ENCODE results near the gene PRR36.

The PRR36 gene

DNA sequence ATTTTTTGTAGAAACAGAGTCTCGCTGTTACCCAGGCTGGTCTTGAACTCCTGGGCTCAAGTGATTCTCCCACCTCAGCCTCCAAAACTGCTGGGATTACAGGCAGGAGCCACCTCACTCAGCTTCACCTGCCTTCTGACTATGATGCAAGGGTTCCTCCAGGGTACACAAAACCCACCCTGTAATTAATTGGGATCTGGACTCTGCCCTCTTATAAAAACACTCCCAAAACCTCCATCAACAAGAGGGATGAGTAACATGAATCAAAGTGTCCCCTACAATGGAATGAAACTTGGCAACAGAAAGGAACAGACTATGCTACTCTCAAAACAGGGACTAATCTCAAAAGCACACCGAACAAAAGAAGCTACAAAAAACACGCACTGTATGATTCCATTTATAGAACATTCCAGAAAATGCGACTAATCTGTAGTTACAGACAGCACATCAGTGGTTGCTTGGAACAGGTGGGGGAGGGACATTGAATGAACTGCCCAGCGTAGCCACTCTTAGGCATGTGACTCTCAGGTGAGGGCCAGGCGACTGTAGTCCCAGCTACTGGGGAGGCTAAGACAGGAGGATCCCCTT lies 3.2 kb upstream of the PRR36 start:
- no peaks in the 10 kb centered on the region for H3K9me3 ChIP-seq (ENCODE audit: control insufficient read depth, insufficient read depth, low read length)
- H3K9ac ChIP-seq (ENCODE audit: low read depth, low read length), result no peak overlapping the region
- H3K4me1 ChIP-seq (ENCODE audit: insufficient read depth, low read length), result no peaks in the 10 kb centered on the region
- no peaks in the 10 kb centered on the region for H3K36me3 ChIP-seq (ENCODE audit: insufficient read depth, low read length)

DNA sequence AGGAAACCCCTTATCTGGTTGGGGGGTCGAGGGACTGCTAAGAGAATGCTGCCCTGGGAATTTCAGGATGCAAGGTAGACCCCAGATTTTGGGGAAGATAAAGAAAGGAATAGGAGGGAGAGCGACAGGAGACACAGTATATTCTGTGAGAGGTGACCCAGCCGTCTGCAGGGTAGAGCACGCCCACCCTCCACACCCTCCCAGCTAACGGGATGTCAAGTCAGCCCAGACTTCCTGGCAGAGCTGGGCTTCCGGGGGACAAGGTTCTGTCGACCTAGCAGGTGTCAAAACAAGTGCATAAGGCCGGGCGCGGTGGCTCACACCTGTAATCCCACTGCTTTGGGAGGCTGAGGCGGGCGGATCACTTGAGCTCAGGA lies 695 bp upstream of the PRR36 start:
- Histone ChIP-seq H3K9me3 (ENCODE audit: control insufficient read depth, insufficient read depth, low read length) (no peaks in the 10 kb centered on the region), H3K9ac (ENCODE audit: low read depth, low read length) (peak overlapping the region; percentile 52; the same call in 1 of the 2 replicates), H3K36me3 (ENCODE audit: insufficient read depth, low read length) (no peaks in the 10 kb centered on the region), H3K4me1 (ENCODE audit: insufficient read depth, low read length) (peaks cover 2% of the 10 kb centered on the region; the same call in 1 of the 2 replicates)

DNA sequence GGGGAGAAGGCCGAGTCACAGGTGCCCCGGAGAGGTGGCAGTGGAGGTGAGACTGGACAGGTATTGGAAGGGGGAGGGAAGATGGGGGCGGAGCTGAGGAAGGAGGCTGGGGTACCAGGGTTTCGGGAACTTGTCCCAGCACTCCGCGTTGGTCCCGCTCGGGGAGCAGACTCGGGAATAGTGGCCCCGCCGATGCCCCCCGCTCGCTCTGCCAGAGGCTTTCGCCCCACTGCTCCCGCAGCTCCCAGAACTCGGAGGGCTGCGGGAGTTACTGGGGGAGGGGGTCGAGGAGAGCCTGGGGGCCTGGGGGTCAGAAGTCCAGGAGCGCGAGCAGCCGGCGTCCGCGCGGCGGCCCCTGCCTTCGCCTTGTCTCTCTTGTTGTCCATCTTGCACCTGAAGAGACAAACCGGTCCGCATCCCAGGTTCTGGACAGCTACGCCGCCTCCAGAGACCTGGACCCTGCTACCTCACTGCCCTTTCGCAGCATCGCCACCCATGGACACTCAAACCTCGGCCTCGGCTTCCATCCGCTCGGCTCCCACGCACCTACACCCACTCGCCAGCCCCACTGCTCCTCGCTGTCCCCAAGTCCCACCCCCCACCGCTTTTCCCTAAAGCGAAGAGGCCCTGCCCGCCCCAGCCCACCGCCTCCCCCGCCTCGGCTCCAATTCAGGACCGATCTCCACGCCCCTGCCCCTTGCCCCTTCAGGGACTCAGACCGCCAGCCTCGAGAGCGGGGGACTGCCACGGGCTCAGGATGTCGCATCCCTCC lies 700 bp downstream of the PRR36 start:
- H3K9ac ChIP-seq (ENCODE audit: low read depth, low read length), result peak overlapping the region; percentile 52; the same call in 1 of the 2 replicates
- peaks cover 2% of the 10 kb centered on the region; the same call in 1 of the 2 replicates for H3K4me1 ChIP-seq (ENCODE audit: insufficient read depth, low read length)

DNA sequence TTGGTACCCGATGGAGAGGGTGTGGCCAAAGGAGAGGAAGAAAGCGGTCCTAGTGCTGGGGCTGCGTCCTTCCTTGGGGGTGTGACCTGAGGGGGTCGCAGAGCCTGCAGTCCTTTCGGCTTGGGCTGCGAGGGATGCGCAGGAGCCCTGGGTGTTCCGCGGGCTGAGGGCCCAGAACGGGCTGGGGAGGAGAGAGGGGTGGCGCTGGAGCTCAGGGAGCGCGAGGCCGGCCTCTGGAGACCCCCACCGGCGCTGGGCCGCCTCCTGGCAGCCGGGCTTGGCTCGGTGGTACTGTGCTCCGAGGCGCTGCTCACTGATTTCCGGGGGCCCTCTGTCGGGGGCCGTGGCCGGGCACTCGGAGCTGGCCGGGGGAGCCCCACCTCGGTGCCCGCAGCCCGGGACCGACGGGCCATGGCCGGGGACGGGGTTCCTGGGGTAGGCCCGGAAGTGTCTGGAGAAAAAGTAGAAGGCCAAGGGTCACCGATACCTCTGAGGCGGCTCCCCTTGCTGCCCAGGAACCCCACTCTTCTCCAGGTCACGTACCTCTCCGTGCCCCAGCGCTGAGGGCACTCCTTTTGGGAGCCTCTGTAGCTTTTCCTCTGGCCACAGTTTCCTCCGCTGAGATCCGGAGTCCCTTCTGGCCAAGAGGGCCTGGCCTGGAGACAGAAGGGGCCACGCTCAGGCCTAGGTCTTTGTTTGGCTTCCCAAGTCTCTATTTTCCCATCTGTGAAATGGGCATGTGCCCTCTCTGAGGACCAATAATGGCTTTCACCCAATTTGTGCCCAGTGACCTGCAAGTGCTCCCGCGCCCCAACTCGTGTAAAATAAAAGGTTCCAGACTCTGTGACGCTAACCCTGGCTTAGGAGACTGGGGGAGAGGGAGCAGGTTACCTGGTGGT lies 1.6 kb downstream of the PRR36 start:
- Histone ChIP-seq H3K9ac (ENCODE audit: low read depth, low read length) (peak overlapping the region; percentile 24; the same call in 1 of the 2 replicates), H3K4me1 (ENCODE audit: insufficient read depth, low read length) (peaks cover 2% of the 10 kb centered on the region; the same call in 1 of the 2 replicates), H3K36me3 (ENCODE audit: insufficient read depth, low read length) (no peaks in the 10 kb centered on the region), H3K9me3 (ENCODE audit: control insufficient read depth, insufficient read depth, low read length) (no peaks in the 10 kb centered on the region)

More for the DNA sequence above, 700 bp downstream of the PRR36 start:
- Histone ChIP-seq H3K9me3 (ENCODE audit: control insufficient read depth, insufficient read depth, low read length) (no peaks in the 10 kb centered on the region), H3K36me3 (ENCODE audit: insufficient read depth, low read length) (no peaks in the 10 kb centered on the region)

DNA sequence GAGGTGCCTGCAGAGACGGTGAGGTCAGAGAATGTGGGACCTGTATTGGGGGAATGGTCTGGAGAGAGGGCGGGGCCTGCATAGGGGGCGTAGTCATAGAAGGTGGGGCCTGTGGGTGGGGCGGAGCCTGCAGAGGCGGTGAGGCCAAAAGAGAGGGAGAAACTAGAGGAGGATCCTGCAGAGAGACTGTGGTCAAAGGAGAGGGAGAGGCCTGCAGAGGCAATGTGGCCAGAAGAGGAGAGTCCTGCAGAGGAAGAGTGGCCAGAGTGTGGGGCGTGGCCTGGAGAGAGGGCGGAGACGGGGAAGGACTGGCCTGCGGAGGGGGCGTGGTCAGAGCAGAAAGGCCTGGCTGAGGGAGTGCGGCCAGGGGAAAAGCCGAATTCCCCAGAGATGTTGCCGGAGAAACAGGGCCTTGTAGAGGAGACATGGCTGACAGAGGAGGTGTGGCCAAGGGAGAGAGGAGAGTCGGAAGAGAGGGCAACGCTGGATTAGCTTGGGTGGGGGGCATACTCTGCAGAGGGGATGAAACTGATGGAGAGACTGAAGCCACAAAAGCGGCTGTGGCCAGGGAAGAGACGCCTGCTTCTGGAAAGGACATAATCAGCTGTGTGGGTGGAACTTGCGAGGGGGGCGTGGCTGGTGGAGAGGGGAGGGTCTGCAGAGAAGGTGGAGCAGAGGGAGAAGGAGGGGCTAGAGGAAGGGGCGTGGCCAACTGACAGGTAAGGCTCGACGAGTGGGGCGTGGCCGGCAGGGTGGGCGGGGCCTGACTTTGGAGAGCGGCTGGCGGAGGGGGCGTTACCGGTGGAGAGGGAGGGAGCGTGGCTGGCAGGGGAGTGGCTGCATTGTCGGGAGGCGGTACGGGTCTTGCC lies 2.5 kb downstream of the PRR36 start:
- Histone ChIP-seq H3K9ac (ENCODE audit: low read depth, low read length) (peak overlapping the region; percentile 45; the same call in 1 of the 2 replicates), H3K36me3 (ENCODE audit: insufficient read depth, low read length) (no peaks in the 10 kb centered on the region), H3K9me3 (ENCODE audit: control insufficient read depth, insufficient read depth, low read length) (no peaks in the 10 kb centered on the region), H3K4me1 (ENCODE audit: insufficient read depth, low read length) (peaks cover 2% of the 10 kb centered on the region; the same call in 1 of the 2 replicates)

DNA sequence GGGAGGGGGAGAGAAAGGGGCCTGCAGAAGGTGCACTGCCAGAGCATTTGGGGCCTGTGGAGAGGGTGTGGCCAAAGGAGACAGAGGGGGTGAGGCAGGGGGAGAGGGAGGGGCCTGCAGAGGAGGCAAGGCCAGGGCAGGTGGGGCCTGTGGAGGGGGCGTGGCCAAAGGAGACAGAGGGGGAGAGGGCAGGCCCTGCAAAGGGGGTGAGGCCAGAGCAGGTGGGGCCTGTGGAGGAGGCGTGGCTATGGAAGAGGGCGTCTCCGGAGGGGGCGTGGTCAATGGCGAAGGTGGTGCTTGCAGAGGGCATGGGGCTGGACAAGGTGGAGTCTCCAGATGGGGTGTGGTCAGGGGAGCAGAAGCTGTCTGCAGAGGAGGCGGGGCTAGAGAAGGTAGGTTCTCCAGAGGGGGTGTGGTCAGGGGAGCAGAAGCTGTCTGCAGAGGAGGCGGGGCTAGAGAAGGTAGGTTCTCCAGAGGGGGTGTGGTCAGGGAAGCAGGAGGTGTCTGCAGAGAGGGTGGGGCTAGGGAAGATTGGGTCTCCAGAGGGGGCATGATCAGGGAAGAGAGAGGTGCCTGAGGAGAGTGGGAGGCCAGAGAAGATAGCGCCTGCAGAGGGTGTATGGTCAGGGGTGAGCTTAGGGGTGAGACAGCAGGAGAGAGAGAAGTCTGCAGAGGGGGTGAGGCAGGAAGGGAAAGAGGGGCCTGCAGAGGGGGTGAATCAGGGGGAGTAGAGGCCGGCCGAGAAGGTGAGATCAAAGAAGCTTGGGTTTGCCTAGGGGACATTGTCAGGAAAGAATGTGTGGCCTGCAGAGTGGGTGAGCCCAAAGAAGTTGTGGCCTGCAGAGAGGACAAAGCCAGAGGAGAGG lies 3.4 kb downstream of the PRR36 start:
- no peaks in the 10 kb centered on the region for H3K36me3 ChIP-seq (ENCODE audit: insufficient read depth, low read length)
- peak overlapping the region; percentile 45; the same call in 1 of the 2 replicates for H3K9ac ChIP-seq (ENCODE audit: low read depth, low read length)
- peaks cover 2% of the 10 kb centered on the region; the same call in 1 of the 2 replicates for H3K4me1 ChIP-seq (ENCODE audit: insufficient read depth, low read length)
- H3K9me3 ChIP-seq (ENCODE audit: control insufficient read depth, insufficient read depth, low read length), result no peaks in the 10 kb centered on the region

GRCh38 chr19:7869910-7870511 lies 4.2 kb downstream of the PRR36 start:
- no peaks in the 10 kb centered on the region for H3K9me3 ChIP-seq (ENCODE audit: control insufficient read depth, insufficient read depth, low read length)
- H3K4me1 ChIP-seq (ENCODE audit: insufficient read depth, low read length), result peaks cover 5% of the 10 kb centered on the region; the same call in 1 of the 2 replicates
- peak overlapping the region; percentile 56; the same call in 1 of the 2 replicates for H3K9ac ChIP-seq (ENCODE audit: low read depth, low read length)
- H3K36me3 ChIP-seq (ENCODE audit: insufficient read depth, low read length), result no peaks in the 10 kb centered on the region

GRCh38 chr19:7869453-7869909 lies 4.7 kb downstream of the PRR36 start:
- Histone ChIP-seq H3K36me3 (ENCODE audit: insufficient read depth, low read length) (no peaks in the 10 kb centered on the region), H3K4me1 (ENCODE audit: insufficient read depth, low read length) (peaks cover 5% of the 10 kb centered on the region; the same call in 1 of the 2 replicates), H3K9me3 (ENCODE audit: control insufficient read depth, insufficient read depth, low read length) (no peaks in the 10 kb centered on the region), H3K9ac (ENCODE audit: low read depth, low read length) (peak overlapping the region; percentile 56; the same call in 1 of the 2 replicates)

DNA sequence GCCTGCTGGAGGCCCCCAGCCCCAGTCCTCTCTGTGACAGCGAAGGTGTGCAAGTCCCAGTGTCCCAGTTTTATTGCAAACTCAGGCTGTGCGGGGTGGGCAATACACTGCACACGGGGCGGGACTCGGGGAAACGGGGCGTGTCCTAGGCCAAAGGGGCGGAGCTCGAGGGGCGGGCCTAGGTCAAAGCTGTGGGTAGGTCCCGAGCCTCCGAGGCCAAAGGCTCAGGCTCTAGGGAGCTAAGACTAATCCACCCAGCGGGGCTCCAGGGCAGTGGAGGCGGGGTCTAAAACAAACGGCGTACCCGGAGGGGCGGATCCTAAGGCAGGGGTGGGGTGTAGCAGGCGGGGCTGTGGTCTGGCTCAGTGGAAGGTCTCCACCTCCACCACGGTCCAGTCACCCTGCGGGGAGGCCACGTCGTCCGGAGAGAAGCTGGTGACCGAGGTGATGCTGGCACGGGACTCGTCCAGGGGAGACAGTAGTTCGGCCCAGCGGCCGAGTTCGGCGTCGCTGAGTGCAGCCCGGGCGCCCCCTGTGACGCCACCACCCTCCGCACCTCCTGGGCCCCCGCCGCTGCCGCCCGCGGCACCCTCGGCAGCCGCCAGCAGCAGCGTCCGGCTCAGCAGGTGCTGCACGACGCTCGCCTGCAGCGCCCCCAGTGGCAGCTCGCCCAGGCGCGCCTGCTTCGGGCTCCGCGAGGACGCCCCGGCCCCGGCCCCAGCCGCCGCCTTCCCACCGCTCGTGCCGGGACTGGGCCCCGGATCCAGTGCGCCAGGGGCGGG lies 5.3 kb downstream of the PRR36 start:
- H3K9ac ChIP-seq (ENCODE audit: low read depth, low read length), result peak overlapping the region; percentile 56; the same call in 1 of the 2 replicates
- H3K4me1 ChIP-seq (ENCODE audit: insufficient read depth, low read length), result peaks cover 5% of the 10 kb centered on the region; the same call in 1 of the 2 replicates
- no peaks in the 10 kb centered on the region for H3K36me3 ChIP-seq (ENCODE audit: insufficient read depth, low read length)
- no peaks in the 10 kb centered on the region for H3K9me3 ChIP-seq (ENCODE audit: control insufficient read depth, insufficient read depth, low read length)

GRCh38 chr19:7868326-7868670 lies 5.9 kb downstream of the PRR36 start:
- Histone ChIP-seq H3K9ac (ENCODE audit: low read depth, low read length) (peak overlapping the region; percentile 56; the same call in 1 of the 2 replicates), H3K9me3 (ENCODE audit: control insufficient read depth, insufficient read depth, low read length) (no peaks in the 10 kb centered on the region), H3K36me3 (ENCODE audit: insufficient read depth, low read length) (no peaks in the 10 kb centered on the region), H3K4me1 (ENCODE audit: insufficient read depth, low read length) (peaks cover 5% of the 10 kb centered on the region; the same call in 1 of the 2 replicates)

GRCh38 chr19:7867092-7867844 lies 6.9 kb downstream of the PRR36 start:
- H3K36me3 ChIP-seq (ENCODE audit: insufficient read depth, low read length), result no peaks in the 10 kb centered on the region
- H3K9ac ChIP-seq (ENCODE audit: low read depth, low read length), result no peak overlapping the region
- H3K4me1 ChIP-seq (ENCODE audit: insufficient read depth, low read length), result peaks cover 5% of the 10 kb centered on the region; the same call in 1 of the 2 replicates
- no peaks in the 10 kb centered on the region for H3K9me3 ChIP-seq (ENCODE audit: control insufficient read depth, insufficient read depth, low read length)
